DMS 273 (cell line): Measurements from ENCODE around the gene NAB2.

ENCODE experiments used
- DNase-seq: peaks from one replicate; lab custom pipeline; 2025; ENCODE audit not compliant: unreplicated experiment; lab: John Stamatoyannopoulos, UW

Gene NAB2

DNA sequence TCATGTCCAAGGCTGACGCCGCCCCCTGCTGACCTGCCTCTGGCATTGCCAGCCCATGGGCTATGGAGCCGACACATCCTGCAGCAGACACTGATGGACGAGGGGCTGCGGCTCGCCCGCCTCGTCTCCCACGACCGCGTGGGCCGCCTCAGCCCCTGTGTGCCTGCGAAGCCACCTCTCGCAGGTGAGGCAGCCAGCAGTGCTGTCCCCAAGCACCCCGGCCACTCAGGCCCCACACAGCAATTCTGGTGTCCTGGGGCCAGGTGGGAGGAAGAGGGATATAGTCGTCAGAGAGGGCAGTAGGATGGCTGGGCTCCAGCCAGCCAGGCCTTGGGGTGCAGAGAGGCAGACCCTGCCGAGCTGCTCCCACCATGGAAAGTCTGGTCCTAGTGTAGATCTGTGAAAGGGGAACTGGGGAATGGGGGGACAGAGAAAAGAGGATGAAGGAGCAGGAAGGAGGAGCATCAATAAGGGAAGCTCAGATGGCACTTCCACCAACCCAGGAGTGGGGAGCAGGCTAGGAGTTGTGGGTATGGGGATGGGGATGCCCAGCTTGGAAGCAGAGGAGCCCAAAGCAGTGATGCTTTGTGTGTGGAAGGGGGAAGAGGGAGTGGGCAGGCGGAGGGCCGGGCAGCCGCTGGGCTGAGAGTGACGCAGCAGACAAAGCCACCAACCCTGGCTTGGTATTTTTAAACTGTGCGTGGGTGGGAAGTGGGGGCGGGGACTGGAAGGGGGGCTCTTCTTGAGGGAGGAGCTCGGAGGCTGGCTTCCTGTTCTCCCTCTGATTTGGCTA, 4.7 kb downstream of the NAB2 start:
- DNase-seq = peak; percentile 40

DNA sequence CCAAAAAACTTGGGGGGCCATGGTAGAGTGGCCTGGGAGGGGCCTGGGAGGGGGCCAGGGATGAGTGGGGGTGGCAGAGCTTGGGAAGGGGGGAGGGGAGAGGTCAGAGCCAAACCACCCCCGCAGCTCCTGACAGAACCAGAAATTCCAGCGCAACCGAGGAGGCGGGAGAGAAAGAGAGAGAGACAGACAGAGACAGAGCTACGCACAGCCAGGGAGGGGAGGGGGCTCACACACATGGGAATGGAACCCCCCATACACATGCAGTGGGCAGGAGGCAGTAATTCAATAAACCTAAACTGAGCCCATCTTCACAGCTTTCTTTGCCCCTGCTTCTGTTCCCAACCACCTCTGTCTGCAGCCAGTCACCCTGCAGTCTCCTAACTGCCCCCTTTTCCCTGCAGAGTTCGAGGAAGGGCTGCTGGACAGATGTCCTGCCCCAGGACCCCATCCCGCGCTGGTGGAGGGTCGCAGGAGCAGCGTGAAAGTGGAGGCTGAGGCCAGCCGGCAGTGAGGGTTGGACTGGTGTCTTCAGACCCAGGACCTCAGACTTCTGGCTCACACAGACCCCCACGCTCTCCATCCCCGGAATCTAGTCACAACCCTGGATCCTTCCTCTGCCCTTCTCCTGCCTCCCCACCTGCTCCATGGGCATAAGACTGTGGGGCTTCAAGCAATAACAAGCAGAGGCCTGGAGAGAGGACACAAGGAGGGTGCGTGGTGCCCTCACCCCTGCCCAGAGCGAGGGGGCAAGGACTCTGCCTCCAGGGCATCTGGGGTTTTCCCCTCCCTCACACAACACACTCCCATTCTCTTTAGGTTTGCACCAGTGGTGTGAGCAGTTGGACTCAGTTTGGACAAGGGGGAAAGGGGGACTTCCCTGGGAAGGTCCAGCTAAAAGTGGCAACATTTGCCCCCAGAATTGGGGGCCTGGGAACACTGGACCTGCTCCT, 5.6 kb downstream of the NAB2 start:
- DNase-seq = no peak

DNA sequence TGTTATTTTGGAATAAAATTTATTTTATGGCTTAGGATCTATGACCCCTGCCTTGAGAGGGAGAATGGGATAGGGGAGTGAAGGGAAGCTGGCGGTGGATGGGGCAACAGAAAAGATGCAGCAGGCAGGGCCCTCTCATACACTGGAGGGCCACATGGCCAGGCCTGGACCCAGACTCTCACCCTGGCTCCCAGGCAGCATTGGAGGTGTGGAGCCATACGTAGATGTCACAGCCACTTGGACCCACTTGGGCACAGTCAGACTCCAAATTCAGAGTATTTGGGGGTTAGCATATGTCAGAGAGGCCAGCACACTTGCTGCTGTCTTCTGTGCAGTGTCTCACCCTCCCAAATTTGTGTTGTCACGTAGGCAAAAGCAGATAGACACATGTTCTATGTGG, 6.5 kb downstream of the NAB2 start:
- DNase-seq = no peak

DNA sequence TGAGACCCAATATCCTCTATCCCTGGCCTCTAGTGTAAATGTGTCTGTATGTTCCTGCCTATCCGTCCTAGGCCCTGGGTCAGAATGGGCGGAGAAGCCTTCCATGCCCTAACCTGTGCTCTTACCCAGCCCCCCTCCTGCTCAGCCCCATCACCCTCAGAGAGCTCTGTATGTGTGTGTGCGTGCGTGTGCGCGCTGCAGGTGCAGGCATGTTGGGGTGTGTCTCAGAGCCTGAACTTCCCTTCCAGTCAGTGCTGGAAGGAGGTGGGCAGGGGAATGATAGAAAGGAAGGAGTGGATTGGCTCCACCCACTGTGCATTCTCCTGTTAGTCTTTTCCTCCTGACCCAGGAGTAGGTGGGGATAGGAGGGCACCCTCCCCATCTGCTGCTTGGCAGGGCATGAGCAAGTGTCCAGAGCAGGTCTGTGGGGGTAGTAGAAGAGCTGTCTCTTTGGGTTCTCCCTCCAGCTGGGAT, 7.2 kb downstream of the NAB2 start:
- DNase-seq = peak; percentile 62

DNA sequence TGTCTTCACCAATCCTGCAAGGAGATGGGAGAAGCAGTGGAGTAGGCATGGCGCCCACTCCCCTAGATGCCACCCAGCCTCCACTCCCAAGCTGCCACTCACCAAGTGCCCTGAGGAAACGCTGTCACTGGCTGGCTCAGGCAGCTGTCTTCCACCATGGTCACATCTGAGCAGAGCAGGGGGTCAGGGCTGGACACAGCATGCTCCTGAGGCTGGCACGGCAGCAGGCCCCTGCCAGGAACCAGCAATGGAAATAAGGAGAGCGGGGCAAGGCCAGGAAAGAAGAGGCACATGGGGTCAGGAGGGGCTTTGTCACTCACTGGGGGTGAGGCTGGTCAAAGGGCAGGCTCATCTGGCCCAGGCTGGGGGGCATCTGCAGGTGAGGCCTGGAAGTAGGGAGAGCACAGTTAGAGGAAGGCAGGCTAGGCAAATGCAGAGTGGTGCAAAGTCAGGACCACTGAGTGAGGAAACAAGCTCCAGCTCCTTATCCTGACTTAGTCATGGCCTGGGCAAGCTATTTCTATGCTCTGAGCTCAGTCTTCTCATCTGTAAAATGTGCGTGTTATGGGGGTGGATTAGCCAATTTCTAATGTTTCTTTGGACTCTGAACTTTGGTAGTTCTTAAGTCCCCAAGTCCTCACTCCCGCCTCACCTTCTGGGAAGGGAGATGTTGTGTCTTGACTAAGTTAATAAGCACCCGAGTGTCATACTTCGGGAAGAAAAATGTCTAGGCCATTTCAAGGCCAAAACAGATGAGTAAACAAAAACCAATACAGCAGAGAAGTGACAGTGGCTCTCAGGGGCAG, 8.0 kb downstream of the NAB2 start:
- no peak for DNase-seq

DNA sequence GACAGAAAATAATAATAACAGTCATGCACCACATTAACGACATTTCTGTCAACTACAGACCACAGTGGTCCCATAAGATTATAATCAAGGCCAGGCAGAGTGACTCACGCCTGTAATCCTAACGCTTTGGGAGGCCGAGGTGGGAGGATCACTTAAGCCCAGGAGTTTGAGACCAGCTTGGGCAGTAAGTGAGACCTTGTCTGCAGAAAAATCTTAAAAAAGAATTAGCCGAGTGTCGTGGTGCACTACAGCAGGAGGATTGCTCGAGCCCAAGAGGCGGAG, 8.6 kb downstream of the NAB2 start:
- DNase-seq = no peak

DNA sequence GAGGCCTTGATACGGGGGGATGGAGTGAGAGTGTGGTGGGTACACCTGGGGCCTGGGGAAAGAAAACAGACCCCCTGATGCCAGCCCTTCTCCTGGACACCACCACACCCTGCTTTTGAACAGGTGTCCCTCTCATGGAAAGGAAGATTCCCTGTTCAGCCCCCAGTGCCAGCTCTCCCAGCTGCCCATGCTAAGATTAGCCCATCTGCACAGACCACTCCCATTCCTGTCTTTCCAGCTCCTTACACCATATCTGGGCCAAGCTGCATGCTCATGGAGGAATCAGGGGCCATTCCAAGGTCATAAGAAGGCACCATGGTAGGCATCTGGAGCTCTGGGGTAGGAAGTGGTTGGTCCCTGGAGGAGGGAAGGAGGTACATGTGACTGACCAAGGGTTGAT, 9.6 kb downstream of the NAB2 start:
- peak; percentile 10 for DNase-seq

DNA sequence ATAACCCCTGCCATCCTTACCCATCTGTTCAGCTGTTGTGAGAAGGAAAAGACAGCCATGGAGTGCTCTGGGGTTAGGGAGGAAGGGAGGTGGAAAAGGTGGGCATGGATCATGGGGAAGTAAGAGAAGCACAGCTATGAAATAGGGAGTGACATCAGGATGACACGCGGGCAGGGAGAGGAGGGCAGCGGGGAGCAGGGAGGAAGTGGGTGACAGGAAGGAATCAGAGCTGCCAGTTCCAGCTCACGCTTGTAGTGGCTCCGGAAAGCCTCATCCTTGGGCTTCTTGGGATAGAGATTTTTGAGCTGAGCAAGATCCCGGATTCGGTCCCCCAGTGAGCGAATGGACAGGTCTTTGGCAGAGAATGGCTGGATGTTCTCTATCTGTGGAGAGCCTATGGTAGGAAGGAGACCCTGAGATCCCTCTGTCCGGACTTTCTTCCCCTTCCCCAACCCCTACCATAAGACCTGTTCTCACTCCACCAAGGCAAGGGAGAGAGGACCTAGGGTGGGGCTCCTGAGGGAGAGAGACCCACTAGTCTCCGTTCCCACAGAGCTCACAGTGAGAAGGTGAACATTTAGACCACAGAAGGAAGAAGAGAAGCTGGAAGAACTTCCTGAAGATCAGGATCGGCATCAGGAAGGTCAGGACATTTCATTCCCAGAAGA, 10.3 kb downstream of the NAB2 start:
- DNase-seq = no peak

DNA sequence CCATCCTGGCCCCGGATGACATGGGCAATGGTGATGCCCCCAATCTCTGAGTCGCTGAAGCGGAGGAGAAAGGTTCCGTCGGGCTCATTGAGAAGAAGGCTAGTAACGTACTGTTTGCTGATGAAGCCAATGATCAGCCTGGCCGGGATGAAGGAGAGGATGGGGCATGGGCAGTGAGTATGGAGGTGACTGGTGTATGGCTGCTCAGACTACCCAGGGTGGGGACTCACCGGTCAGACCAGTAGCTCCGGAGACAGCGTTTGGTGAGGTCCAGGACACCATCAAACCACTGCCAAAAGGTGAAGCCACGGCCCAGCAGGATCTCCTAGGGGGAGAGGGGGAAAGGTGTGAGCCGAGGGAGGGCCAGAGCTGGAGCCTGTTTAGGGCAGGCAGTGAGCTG, 10.9 kb downstream of the NAB2 start:
- DNase-seq = no peak

DNA sequence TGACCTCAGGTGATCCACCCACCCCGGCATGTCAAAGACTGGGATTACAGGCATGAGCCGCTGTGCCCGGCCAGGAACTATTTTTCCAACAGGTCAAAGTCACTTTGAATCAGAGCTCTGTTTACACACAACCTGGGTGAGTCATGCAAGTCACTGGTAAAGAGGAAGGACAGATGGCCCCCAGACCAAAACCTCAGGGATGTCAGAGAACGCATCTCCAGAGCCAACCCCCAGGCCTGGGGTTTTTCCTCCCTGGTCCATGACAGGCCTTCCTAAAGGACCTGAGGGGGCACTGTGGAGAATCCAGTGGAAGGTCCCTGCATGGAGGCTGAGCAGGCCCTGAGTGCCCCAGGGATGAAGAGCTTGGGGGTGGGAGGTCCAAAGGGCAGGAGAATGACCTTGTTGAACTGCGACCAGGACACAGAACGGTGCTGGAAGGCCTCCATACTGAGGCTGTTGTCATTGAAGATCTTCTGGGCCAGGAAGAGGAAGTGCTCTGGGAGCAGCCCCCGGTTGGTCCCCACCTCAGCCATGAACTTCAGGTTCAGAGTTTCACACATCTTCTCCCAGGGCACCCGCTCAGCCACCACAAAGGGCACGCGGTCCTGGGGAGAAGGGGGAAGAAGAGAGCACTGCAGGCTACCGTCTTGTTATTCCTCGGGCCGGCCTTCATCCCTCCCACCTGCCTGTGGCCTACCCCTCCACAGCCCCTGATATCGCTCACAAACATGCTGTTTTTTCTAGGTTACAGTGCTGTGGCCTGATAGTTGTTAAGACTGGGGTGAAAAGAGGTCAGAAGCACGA, 13.2 kb downstream of the NAB2 start:
- DNase-seq = peak; percentile 54

DNA sequence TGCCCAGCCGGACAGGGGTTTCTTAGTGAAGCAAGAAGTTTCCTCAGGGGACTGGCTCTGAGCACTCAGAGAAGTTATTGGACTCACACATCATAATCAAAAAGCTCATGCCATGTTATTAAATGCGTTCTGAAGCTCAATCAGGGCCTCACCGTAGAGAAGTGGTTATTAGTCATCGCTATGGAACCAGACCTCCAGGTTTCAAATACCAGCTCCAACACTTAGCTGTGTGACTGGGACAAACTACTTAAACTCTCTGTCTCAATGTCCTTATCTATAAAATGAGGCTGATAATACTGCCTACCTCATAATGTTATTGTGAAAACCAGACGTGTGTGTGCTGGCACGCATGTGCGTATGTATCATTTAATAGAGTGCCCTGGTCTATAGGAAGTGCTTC, 14.9 kb downstream of the NAB2 start:
- no peak for DNase-seq

DNA sequence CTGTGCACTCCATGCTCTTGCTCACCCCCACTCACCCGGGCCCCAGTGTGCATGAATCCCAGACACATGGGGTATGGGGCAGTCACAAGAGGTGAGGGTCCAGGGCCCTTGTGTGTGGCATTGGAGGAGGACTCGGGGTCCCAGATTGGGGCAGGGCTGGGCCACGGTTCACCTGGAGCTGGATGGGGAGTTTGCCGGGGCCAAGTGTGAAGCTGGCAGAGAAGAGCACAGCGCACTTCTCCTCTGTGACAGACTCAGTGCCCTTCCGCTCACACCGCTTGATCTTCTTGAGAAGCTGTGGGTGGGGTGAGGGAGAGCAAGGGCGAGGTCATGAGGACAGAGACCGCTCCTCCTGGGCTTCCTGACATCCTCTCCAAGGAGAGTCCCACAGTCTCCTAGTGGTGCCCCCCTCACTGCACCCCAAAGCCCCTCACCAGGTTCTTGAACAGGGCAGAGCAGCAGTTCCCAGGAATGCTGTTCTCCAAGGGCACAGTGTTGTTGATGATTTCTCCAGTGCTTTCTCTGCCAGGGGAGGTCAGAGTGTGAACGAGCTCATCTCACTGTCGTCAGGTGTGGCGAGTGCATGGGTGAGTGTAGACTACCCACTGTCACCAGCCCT, 15.5 kb downstream of the NAB2 start:
- DNase-seq = no peak

DNA sequence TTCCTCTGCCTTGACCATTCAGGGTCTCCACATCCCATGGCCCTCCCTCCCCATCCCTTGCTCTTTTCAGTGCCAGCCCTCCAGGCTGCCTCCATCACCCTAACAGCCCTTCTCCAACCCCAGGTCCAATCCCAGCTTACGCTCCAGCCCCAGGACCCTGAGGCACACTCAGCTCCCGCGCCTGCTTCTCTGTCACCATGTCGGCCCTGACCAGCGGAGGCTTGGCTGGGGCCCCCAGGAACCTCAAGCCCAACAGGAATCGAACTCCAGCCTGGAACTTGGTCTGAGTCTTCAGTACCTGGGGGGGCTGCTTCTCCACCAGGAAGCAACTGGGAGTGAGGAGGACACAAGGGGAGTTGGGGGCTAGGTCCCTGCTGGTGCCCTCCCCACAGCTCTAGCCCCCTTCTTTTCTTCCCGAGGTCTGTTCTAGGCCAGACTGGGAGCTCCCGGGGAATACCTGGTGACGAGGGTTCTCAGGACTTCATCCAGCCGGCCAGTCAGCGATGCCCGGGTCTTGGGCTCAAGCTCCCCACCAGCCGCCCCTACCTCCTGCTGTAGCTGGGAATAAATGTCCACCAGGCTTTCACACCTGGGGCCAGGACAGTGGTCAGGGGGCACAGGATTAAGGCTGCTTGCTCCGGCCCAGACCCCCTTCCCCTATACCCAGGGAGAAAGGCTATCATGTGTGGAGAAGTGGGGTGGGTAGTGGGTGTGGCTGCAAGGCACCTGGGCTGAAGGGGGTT, 16.3 kb downstream of the NAB2 start:
- DNase-seq = no peak

DNA sequence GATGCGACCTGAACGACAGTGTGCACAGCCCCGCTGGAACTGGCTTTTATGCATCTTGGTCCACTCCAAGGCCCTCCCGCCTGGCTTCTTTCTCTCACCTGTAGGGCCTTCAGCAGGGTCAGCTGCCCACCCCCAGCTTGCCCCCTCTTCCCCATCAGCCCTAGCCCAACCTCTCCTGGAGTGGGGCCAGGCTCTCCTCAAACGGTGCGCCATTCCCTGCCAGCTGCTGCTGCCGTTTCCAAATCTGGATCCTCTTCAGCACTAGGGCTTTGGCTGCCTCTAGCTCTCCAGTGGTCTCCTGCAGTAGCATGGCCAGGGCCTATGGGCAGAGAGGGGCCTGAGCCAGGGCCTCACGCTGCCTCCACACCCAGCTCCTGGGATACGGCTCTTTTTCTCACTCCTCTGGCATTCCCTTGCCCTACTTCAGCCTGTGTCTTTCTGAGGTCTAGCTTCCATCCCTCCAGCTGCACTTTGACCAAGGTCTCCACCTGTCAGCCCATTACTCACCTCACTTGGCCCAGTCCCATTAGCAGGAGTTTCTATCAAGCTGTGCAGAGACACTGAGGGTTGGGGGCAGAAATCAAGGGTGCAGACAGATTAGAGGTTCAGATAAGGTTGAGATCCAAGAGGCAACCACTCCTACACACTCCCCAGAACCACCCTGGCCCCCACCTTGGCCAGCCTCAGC, 17.3 kb downstream of the NAB2 start:
- DNase-seq = peak; percentile 36

DNA sequence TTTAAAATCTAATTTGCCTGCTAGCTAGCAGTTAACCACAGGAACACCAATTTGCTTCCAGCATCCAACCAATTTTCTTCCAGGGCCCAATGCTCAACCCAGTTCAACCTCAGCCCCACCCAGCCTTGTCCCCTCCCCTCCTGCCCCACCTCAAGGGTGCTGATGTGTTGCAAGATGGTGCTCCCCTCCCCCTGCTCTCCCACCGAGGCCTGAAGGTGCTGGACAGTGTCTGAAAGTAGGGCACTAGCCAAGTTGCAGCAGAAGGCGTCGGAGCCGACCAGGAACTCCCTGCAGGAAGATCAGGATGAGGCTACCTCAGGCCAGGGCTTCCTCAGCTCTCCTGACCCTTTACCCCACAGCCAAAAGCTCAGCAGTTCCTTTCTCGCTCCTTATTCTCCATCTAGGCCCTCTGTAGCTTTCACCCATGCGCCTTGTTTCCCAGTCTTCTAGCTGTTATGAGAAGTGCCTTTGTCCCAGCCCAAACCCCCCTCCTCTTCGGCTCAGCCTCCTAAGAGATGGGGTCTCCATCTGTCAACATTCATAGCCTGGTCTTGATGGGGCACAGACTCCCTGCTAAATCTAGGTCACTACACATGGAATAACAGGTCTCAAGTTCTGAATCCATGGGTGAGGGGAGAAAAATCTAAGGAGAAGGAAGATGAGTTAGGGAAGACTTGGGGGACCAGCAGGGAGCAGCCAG, 18.7 kb downstream of the NAB2 start:
- DNase-seq = no peak

DNA sequence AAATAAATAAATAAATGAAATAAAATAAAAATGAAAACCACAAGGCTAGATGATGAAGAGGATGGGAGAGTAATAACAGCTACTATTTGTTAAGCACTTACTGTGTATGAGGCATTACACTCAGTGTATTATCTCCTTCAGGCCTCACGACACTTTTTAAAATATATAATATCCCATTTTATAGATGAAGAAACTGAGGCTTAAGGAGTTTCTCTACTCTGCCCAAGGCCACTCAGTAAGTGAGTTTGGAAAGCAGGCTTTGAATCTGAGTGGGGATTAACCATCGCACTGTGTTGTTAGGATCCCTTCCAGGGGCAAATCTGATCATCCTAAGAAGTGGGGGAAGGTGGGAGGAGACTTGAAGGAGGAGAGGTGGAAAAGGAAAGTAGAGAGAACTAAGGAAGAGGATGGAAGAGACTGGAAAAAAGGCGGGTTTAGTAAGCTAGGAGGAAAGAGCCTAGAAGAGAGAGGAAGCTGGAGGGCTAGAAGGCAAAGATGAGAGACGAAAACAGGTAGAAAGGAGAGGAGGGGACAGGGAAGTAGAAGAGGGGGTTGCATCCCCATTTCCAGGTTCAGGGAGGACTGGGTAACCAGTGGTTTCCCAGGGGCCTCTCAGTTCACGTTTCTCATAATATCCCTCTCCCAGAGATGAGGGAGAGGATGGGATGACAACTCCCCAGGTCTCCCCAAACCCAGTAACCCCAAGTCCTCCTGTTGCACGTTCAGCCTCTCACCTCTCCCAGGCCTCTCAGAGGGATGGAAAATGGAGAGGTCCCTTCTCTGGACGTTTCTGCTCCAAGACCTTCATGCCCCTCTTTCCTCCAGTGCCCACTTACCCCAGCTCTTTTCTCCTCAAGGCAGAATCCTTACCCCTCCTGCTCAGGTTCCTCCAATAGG, 20.5 kb downstream of the NAB2 start:
- DNase-seq = no peak
